ENCODE measurements around the gene POLR1C. TPM values are rescaled to one million over a fixed set of nuclear protein-coding genes. Genes with fewer than 3 reads are reported as not detected.

Gene POLR1C
- polyA plus RNA-seq, 3 donors: 4.5 to 18.3 (median 6.1) TPM

- peaks cover 0 to 1% (median 0%) of the 10 kb centered on the region in 7 donors for H3K9me3 Mint-ChIP-seq
- WGBS (ENCODE audit: insufficient coverage): 78% methylated on average over 1 of the region's 1 CpG
- no peak overlapping the region for H3K27ac Mint-ChIP-seq
- Histone ChIP-seq H3K27ac (ENCODE audit: low read depth in 1 of 2, low read length in 2 of 2) (no peak overlapping the region), H3K9ac (ENCODE audit: insufficient read depth, low read length, poor library complexity, severe bottlenecking) (no peak overlapping the region), H3K79me2 (ENCODE audit: insufficient read depth, low read length) (no peaks in the 10 kb centered on the region), H3K4me1 (ENCODE audit: control insufficient read depth in 1 of 2, insufficient read depth in 2 of 2, low read length in 2 of 2) (no peaks in the 10 kb centered on the region), H3K4me3 (replicated peaks in 1 of 3; ENCODE audit: low read depth in 2 of 3, low read length in 3 of 3) (no peak overlapping the region), H2AFZ (ENCODE audit: insufficient read depth, low read depth, low read length, poor library complexity, severe bottlenecking) (peak overlapping the region; percentile 42), H3K9me3 (replicated peaks in 1 of 2; ENCODE audit: control insufficient read depth in 1 of 2, insufficient read depth in 1 of 2, low read length in 2 of 2) (no peaks in the 10 kb centered on the region), H3K36me3 (replicated peaks in 1 of 2; ENCODE audit: control insufficient read depth in 1 of 2, insufficient read depth in 2 of 2, low read length in 2 of 2) (no peaks in the 10 kb centered on the region), H4K20me1 (ENCODE audit: insufficient read depth, low read length) (no peaks in the 10 kb centered on the region), H3K4me2 (replicated peaks; ENCODE audit: extremely low read depth, low read length, poor library complexity, severe bottlenecking) (no peak overlapping the region), H3K27me3 (ENCODE audit: control insufficient read depth in 2 of 2, insufficient read depth in 2 of 2, low read length in 2 of 2) (no peaks in the 10 kb centered on the region)
- H3K4me1 Mint-ChIP-seq: no peaks in the 10 kb centered on the region
- no peak overlapping the region for H3K4me3 Mint-ChIP-seq
- DNase-seq: no peak
- peaks cover 5 to 16% (median 11%) of the 10 kb centered on the region in 3 donors for H3K27me3 Mint-ChIP-seq (ENCODE audit: low read depth in 3 of 3)
- no peaks in the 10 kb centered on the region for H3K36me3 Mint-ChIP-seq
- intact Hi-C loops (cut with micrococcal nuclease): no loop called here
- TF ChIP-seq CTCF (IDR thresholded peaks at IDR 0.05): no peak
Measured at GRCh38 chr6:43471399-43471798, 45.5 kb upstream of the POLR1C start.

DNA sequence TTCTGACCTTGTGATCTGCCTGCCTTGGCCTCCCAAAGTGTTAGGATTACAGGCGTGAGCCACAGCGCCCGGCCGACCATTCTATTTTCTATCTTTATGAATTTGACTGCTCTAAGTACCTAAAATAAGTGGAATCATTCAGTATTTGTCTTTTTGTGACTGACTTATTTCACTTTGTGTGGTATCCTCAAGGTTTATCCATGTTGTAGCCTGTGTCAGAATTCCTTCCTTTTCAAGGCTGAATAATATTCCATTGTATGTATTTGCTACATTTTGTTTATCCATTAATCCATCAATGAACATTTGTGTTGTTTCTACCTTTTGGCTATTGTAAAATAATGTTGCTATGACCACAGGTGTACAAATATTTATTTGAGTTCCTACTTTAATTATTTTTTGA is 44.4 kb upstream of the POLR1C start:
- Histone ChIP-seq H3K27me3 (ENCODE audit: control insufficient read depth in 2 of 2, insufficient read depth in 2 of 2, low read length in 2 of 2) (no peaks in the 10 kb centered on the region), H3K4me2 (replicated peaks; ENCODE audit: extremely low read depth, low read length, poor library complexity, severe bottlenecking) (no peak overlapping the region), H2AFZ (ENCODE audit: insufficient read depth, low read depth, low read length, poor library complexity, severe bottlenecking) (no peak overlapping the region), H3K36me3 (replicated peaks in 1 of 2; ENCODE audit: control insufficient read depth in 1 of 2, insufficient read depth in 2 of 2, low read length in 2 of 2) (no peaks in the 10 kb centered on the region), H3K79me2 (ENCODE audit: insufficient read depth, low read length) (peaks cover 1% of the 10 kb centered on the region), H3K4me1 (ENCODE audit: control insufficient read depth in 1 of 2, insufficient read depth in 2 of 2, low read length in 2 of 2) (peaks cover 5 to 7% of the 10 kb centered on the region in 2 donors), H3K9me3 (replicated peaks in 1 of 2; ENCODE audit: control insufficient read depth in 1 of 2, insufficient read depth in 1 of 2, low read length in 2 of 2) (no peaks in the 10 kb centered on the region), H3K9ac (ENCODE audit: insufficient read depth, low read length, poor library complexity, severe bottlenecking) (no peak overlapping the region), H3K4me3 (replicated peaks in 1 of 3; ENCODE audit: low read depth in 2 of 3, low read length in 3 of 3) (no peak overlapping the region), H3K27ac (ENCODE audit: low read depth in 1 of 2, low read length in 2 of 2) (no peak overlapping the region), H4K20me1 (ENCODE audit: insufficient read depth, low read length) (no peaks in the 10 kb centered on the region)
- H3K4me3 Mint-ChIP-seq: no peak overlapping the region
- DNase-seq: no peak
- H3K27ac Mint-ChIP-seq: no peak overlapping the region
- TF ChIP-seq CTCF (IDR thresholded peaks at IDR 0.05): no peak
- peaks cover 0 to 1% (median 0%) of the 10 kb centered on the region in 7 donors for H3K9me3 Mint-ChIP-seq
- intact Hi-C loops (cut with micrococcal nuclease): no loop called here
- no CpG with 5 or more reads among the region's 4 CpGs for WGBS (ENCODE audit: insufficient coverage)
- peaks cover 7% of the 10 kb centered on the region for H3K4me1 Mint-ChIP-seq
- peaks cover 4 to 14% (median 9%) of the 10 kb centered on the region in 3 donors for H3K27me3 Mint-ChIP-seq (ENCODE audit: low read depth in 3 of 3)
- no peaks in the 10 kb centered on the region for H3K36me3 Mint-ChIP-seq
